COLO829 (cell line): ENCODE data around the gene SNRPB.

Experiments
- DNase-seq: peaks from one replicate; pipeline ENCODE4 v3.0.0; 2012; ENCODE audit warnings: low spot score

Gene SNRPB

GRCh38 chr20:2473516-2473915 is 2.9 kb upstream of the SNRPB start:
- peak; percentile 57 for DNase-seq

- peak; percentile 82 for DNase-seq
These were observed 582 bp downstream of the SNRPB start for GRCh38 chr20:2469991-2470422.

- DNase-seq = no peak
These were observed 1.8 kb downstream of the SNRPB start for GRCh38 chr20:2468581-2469407.

GRCh38 chr20:2467412-2467811 is 3.2 kb downstream of the SNRPB start:
- DNase-seq = no peak

- no peak for DNase-seq
These were observed 5.5 kb downstream of the SNRPB start for GRCh38 chr20:2465100-2465499.

- DNase-seq = no peak
These were observed 6.8 kb downstream of the SNRPB start for GRCh38 chr20:2463616-2464365.

- DNase-seq = no peak
These were observed 8.1 kb downstream of the SNRPB start for GRCh38 chr20:2462484-2462883.

- DNase-seq = no peak
These were observed 9.7 kb downstream of the SNRPB start for GRCh38 chr20:2460752-2461424.

- DNase-seq = no peak
These were observed 10.4 kb downstream of the SNRPB start for GRCh38 chr20:2459981-2460751.

GRCh38 chr20:2458919-2459499 is 11.6 kb downstream of the SNRPB start:
- no peak for DNase-seq

- DNase-seq = no peak
These were observed 14.7 kb downstream of the SNRPB start for GRCh38 chr20:2455771-2456497.

- DNase-seq = no peak
These were observed 16.8 kb downstream of the SNRPB start for GRCh38 chr20:2453792-2454191.

- DNase-seq = peak; percentile 88
These were observed 18.5 kb downstream of the SNRPB start for GRCh38 chr20:2451939-2452732.

GRCh38 chr20:2451422-2451821 is 19.2 kb downstream of the SNRPB start:
- no peak for DNase-seq

- no peak for DNase-seq
These were observed 21.2 kb downstream of the SNRPB start for GRCh38 chr20:2449386-2449785.

GRCh38 chr20:2446845-2447244 is 23.7 kb downstream of the SNRPB start:
- DNase-seq = no peak

GRCh38 chr20:2431185-2431584 is 39.4 kb downstream of the SNRPB start:
- DNase-seq = no peak

- DNase-seq = no peak
These were observed 40.1 kb downstream of the SNRPB start for GRCh38 chr20:2430538-2430937.

- DNase-seq = no peak
These were observed 41.5 kb downstream of the SNRPB start for GRCh38 chr20:2429051-2429450.

GRCh38 chr20:2421247-2421646 is 49.3 kb downstream of the SNRPB start:
- DNase-seq = peak; percentile 18
